Posterior vena cava (tissue), 2 donors: Measurements from ENCODE around the gene FHOD3. TPM values are rescaled to one million over a fixed set of nuclear protein-coding genes. Genes with fewer than 3 reads are reported as not detected.

ENCODE experiments used
- DNase-seq: peaks from one replicate; pipeline ENCODE4 v3.0.0-alpha.2; 2020; ENCODE audit warnings: low spot score
- intact Hi-C, 2 donors: fragments of 100-400 bp; cut with DNase I; formaldehyde crosslinking; loops; one replicate each; pipeline versions ENCODE4 v1.14.1 to v1.14.2; 2022 to 2023
- total RNA-seq, 2 donors: library from RNA; stranded (reverse); fragmentation: NEBNext Ultra II Directional; extraction: Animal tissue kit (Norgen Biotek cat#: 25700); gene quantifications; one replicate each; pipeline ENCODE4 v1.2.1, GENCODE V29; 2021
- donor health status: DM: yes; HTN: yes; CAD: no.
- donor health status: DM: yes; HTN: yes; CAD: no.

Gene FHOD3
- total RNA-seq, 2 donors from 2014 or later = 26.0 to 29.8 TPM

DNA sequence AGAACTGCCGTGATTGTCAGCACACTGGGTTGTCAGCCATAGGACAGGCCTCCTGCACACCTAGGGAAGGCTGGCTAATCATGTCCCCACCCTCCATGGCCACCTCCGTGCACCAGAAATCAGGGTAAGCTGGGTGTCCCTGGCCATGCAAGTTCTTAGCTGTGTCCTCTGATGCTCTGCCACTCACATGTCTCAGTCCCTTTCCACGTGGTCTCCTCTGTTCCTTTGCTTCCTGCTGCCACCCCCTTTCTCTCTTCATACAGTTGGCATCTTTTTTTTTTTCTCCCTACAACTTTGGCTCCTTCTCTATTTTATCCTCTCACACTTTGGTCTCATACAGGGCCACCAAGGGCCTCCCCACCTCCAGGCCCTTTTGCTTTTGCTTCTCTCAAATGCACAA is 377.6 kb downstream of the FHOD3 start:
- DNase-seq = no peak
- intact Hi-C loops = no loop called here

DNA sequence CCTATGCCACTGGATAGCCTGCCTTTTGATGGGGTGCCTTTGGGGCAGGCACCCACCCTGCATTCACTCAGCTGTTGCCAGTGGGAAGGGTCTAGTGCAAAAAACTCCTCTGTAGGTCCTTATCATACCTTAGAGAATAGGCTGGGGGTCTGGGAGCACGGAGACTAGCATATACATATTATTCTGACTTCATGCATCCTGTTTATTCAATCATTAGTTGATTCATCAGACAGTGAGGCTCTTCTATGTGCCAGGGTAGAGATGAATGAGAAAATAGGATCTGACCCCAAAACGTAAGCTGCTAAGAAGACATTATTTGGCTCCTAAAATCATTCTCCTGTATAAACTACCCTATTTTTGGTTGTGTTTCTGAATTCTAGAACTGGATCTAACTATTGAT is 378.0 kb downstream of the FHOD3 start:
- no peak for DNase-seq
- intact Hi-C loops = no loop called here

- intact Hi-C loops = no loop called here
- DNase-seq = no peak
Measured at GRCh38 chr18:36676629-36677028, 379.1 kb downstream of the FHOD3 start.

GRCh38 chr18:36680042-36680441 is 382.5 kb downstream of the FHOD3 start:
- no peak for DNase-seq
- intact Hi-C loops = no loop called here

- DNase-seq = no peak
- intact Hi-C loops = no loop called here
Measured at GRCh38 chr18:36685580-36685979, 388.1 kb downstream of the FHOD3 start.

DNA sequence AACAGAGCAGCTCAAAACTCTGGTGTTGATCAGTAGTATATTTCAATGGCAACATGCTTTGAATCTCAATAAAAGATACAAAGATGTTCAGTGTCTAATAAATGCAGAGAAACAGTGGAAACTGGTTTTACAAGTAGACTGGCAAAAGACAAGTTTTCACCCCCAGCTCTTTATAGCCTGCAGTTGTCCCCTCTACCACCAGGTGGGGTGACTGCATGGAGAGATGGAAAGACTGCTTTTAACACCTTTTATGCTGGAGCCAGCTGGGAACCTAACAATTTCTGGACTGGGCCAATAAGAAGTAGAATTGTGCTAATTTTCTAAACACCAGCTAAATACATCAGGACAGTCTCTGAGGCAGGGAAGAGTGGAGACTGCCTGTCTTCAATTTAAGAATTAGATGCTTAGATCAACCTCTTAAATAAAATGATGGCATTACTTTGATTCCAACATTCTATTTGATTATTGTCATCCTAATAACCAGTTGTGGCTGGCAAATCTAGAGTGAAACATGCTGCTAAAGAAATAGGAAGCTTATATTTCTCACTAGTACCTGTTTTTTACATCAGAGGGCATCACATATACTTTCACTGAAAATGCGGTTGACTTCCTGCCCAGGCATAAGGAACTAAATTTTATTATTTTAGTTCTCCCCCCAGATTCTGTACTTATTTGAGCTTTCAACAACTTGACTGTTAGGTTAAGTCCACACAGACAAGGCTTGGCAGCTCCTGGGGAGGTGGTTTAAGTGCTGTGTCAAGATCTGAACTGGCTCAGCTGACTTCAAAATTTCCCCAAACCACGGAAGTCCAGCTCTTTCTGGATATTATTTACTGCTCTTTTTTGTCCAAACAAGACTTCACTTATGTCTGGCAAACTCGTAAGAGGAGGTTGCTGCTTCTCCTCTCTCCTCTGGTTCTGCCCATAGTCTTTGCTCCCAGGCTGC is 390.8 kb downstream of the FHOD3 start:
- DNase-seq = no peak
- intact Hi-C loops = no loop called here

DNA sequence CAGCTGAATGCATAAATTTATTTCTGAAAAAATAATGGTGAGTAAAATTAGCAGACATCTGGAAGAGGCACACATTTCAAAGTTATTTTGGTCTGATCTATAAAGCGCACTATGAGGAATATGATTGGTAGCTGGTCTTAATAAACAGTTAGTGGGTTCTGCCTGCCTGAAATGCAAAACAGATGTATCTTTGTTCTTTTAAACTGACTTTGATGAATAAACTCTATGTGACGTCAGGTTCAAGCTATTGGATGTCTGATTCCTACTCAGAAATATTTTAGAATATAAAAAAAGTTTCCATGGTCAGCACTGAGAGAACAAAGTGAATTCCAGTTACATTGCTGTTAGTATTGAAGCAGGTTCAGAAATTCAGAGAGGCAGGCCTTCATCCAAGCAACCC is 394.9 kb downstream of the FHOD3 start:
- no peak for DNase-seq
- intact Hi-C loops = loop anchor here (5.0 kb wide), 1 partner anchor 65 kb away; no protein-coding TSS in a partner anchor

- intact Hi-C loops = loop anchor here (5.0 kb wide), 1 partner anchor 64 kb away; no protein-coding TSS in a partner anchor
- no peak for DNase-seq
Measured at GRCh38 chr18:36692921-36693332, 395.4 kb downstream of the FHOD3 start.

GRCh38 chr18:36693931-36694620 is 396.6 kb downstream of the FHOD3 start:
- intact Hi-C loops = loop anchor here (5.0 kb wide), 1 partner anchor 63 kb away; no protein-coding TSS in a partner anchor
- no peak for DNase-seq

- intact Hi-C loops = no loop called here
- DNase-seq = no peak
Measured at GRCh38 chr18:36695806-36696205, 398.3 kb downstream of the FHOD3 start.

DNA sequence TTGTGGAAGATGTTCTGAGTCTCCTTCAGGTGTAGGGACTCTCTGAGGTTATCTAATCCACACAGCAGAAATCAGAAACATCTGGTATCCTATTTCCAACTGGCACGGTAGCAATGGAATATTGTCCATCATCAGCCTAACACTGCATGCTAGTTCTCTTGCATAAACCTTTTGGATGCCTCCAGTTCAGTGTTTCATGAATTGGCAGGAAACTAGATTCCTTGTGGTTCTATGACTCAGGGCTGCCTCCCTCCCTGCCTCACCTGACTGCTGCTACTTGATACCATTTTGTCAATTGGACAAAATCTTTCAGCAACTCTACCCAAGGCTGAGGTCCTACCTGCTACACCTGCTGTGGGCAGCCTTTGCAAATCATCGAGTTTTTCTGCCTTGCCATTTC is 400.4 kb downstream of the FHOD3 start:
- DNase-seq = no peak
- intact Hi-C loops = no loop called here

- intact Hi-C loops = loop anchor here in 1 of 2 donors (5.0 kb wide), 1 partner anchor 64 kb away; no protein-coding TSS in a partner anchor
- DNase-seq = no peak
Measured at GRCh38 chr18:36700955-36701354, 403.4 kb downstream of the FHOD3 start.

- no peak for DNase-seq
- intact Hi-C loops = loop anchor here in 1 of 2 donors (5.0 kb wide), 1 partner anchor 65 kb away; no protein-coding TSS in a partner anchor
Measured at GRCh38 chr18:36702401-36703013, 405.0 kb downstream of the FHOD3 start.

- DNase-seq = no peak
- intact Hi-C loops = loop anchor here in 1 of 2 donors (5.0 kb wide), 1 partner anchor 67 kb away; no protein-coding TSS in a partner anchor
Measured at GRCh38 chr18:36704156-36704555, 406.6 kb downstream of the FHOD3 start.

GRCh38 chr18:36706134-36706881 is 408.8 kb downstream of the FHOD3 start:
- no peak for DNase-seq
- intact Hi-C loops = no loop called here

DNA sequence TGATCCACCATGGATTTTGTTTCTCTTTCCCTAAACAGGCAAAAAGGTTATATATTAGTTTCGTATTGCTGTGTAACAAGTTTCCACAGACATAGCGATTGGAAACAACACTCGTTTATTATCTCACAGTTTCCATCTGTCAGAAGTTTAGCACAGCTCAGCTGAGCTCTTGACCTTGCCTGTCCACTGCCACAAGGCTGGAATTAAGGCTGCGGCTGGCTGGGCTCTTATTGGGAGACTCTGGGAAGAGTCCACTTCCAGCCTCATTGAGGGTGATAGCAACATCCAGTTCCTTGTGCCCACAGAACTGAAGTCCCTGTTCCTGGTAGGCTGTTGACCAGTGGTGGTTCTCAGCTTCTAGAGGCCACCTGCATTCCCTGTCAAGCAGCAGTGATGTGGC is 410.9 kb downstream of the FHOD3 start:
- no peak for DNase-seq
- intact Hi-C loops = no loop called here

DNA sequence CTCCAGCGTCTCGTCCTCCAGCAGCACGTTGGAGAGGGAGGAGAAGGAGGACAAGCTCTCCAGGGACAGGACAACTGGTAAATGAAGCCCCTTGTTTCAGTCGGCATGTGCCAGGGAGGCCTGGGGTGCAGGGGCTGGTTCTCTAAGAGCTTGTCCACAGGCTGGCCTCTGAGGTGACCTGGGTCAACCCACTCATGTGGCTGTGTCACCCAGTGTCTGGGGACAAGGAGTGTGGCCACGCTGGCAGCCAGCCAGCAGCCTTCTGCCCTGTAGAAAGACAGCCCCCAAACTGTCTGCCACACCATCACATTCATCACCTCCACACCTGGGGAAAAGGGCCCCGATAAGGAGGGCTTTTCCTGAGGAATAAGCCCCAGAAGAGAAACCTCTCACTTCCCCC is 411.8 kb downstream of the FHOD3 start:
- intact Hi-C loops = no loop called here
- no peak for DNase-seq

DNA sequence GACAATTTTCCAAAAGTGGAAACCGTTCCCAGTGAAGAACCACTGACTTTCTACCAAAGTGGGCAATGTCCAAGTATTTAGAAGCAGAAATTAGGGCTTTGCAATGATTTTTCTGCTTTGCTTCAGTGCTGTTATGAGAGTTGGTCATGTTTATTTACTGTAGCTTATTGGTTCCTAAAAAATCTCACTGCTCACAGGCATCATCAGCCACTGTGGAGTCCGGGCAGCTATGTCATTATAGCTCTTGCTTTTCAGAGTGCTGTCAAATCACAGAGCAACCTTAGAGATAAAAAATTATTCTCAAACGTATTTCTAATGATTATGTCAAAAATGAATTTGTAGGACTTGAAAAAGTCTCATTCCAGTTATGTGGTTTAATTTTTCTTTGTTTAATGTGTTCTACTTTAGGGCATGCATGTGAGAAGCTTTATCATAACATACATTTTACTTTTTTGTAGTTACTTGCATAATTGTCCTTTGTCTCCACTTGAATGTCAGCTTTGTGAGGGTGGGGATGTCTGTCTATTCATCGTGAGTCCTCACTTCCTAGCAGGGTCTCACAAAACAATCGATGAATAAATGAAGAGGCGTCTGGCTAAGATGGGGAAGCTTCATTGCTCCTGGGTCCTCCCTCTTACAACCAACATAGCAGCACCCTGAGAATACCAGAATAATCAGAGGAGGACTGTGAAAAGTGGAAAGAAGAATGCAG is 413.7 kb downstream of the FHOD3 start:
- DNase-seq = no peak
- intact Hi-C loops = no loop called here
